SH-SY5Y (cell line): ENCODE measurements around the gene CSF3.

Experiments
- GATA2 ChIP-seq: IDR thresholded peaks from 2 replicates; pipeline ENCODE4 v1.6.1; 2011; ENCODE audit warnings: mild to moderate bottlenecking, low read depth, low read length
- GATA3 ChIP-seq: IDR thresholded peaks from 2 replicates; pipeline ENCODE4 v1.6.1; 2011; ENCODE audit warnings: low read depth, mild to moderate bottlenecking, low read length, moderate library complexity

GRCh38 chr17:40004712-40005111 is 10.5 kb upstream of the CSF3 start:
- no peak for TF ChIP-seq GATA3
- TF ChIP-seq GATA2, result no peak
